Stomach (tissue), 9 donors: ENCODE results near the gene EPS8L2. TPM values are rescaled to one million over a fixed set of nuclear protein-coding genes. Genes with fewer than 3 reads are reported as not detected.

Experiments used
- DNase-seq, 2 donors: peaks; one replicate each; pipeline versions ENCODE4 v3.0.0 to v3.0.0-alpha.2; 2013 to 2019
- H3K27ac ChIP-seq, 5 donors: fragments of 200-600 bp in 4 of 5; sonication (generic) in 4 of 5; one replicate each; pipeline ENCODE4 v1.5.1; 2013 to 2019; ENCODE audit warnings: mild to moderate bottlenecking in 1 of 5, moderate library complexity in 1 of 5
- H3K27me3 ChIP-seq, 3 donors: fragments of 200-600 bp; sonication (generic); one replicate each; pipeline ENCODE4 v1.5.1; 2017 to 2019; ENCODE audit warnings: mixed run types in 1 of 3
- H3K36me3 ChIP-seq, 4 donors: fragments of 200-600 bp; sonication (generic); 1 replicate in 3 of 4; 2 replicates in 1 of 4; pipeline ENCODE4 v1.5.1; 2016 to 2019
- H3K4me1 ChIP-seq, 4 donors: fragments of 200-600 bp; sonication (generic); one replicate each; pipeline ENCODE4 v1.5.1; 2016 to 2019
- H3K4me3 ChIP-seq, 4 donors: fragments of 200-600 bp; sonication (generic) in 3 of 4; one replicate each; pipeline ENCODE4 v1.5.1; 2016 to 2019; ENCODE audit warnings: mild to moderate bottlenecking in 1 of 4
- H3K9me3 ChIP-seq, 4 donors: fragments of 200-600 bp; sonication (generic); one replicate each; pipeline ENCODE4 v1.5.1; 2016 to 2019
- CTCF ChIP-seq, 7 experiments: fragments of 450-650 bp in 4 of 7; fragments of 200-600 bp in 3 of 7; sonication (generic) in 3 of 7; IDR thresholded peaks; one replicate each; pipeline ENCODE4 v1.5.1; 2016 to 2019; ENCODE audit warnings: antibody characterized with exemption in 7 of 7, control low read depth in 2 of 7, mild to moderate bottlenecking in 1 of 7
- EP300 ChIP-seq: sonication (generic); formaldehyde crosslinking; IDR thresholded peaks from one replicate; pipeline ENCODE4 v1.6.1; 2017; ENCODE audit warnings: antibody characterized with exemption
- POLR2A ChIP-seq, 4 donors: fragments of 450-650 bp; IDR thresholded peaks; one replicate each; pipeline ENCODE4 v1.6.1; 2016; ENCODE audit warnings: antibody characterized with exemption in 4 of 4, control low read depth in 2 of 4, mild to moderate bottlenecking in 1 of 4, moderate library complexity in 1 of 4
- POLR2AphosphoS5 ChIP-seq, 3 donors: sonication (generic); formaldehyde crosslinking; IDR thresholded peaks; one replicate each; pipeline ENCODE4 v1.6.1; 2016; ENCODE audit warnings: antibody characterized with exemption in 3 of 3
- WGBS, 5 donors: extraction: QIAGEN DNeasy Blood & Tissue Kit in 3 of 5; methylation state at CpG; one replicate each; pipeline versions ENCODE4 v1.1.5 to v1.1.7; 2013 to 2018; 5-methylcytosine and 5-hydroxymethylcytosine counted together
- intact Hi-C: fragments of 100-400 bp; cut with DNase I; formaldehyde crosslinking; loops from one replicate; pipeline ENCODE4 v1.15.1; 2023; ENCODE audit warnings: low total_unique reads
- polyA plus RNA-seq, 3 donors: library from polyadenylated mRNA; stranded (reverse); fragments of 200-250 nt; gene quantifications; one replicate each; pipeline ENCODE4 v1.2.3, GENCODE V29; 2013
- total RNA-seq, 5 donors: library from RNA; depleted of rRNA; stranded (reverse); fragments of >200 nt; gene quantifications; one replicate each; pipeline versions ENCODE4 v1.1.0 to v1.2.3, GENCODE V29; 2014 to 2016
- donor health status: healthy with polysubstance abuse.
- donor health status: Bipolar disorder and iron deficiency.
- donor health status: healthy.

Gene EPS8L2
- total and polyA plus RNA-seq, 8 donors, result 45.0 to 617 (median 180) TPM

- TF ChIP-seq EP300, result no peak
- no peak for TF ChIP-seq POLR2AphosphoS5 (IDR thresholded peaks at IDR 0.05)
- no peak for TF ChIP-seq CTCF (IDR thresholded peaks at IDR 0.05)
- no peak for TF ChIP-seq POLR2A (IDR thresholded peaks at IDR 0.05)
- DNase-seq, result no peak
- Histone ChIP-seq H3K27ac (no peak overlapping the region), H3K36me3 (peaks cover 30 to 65% (median 55%) of the 10 kb centered on the region in 4 donors), H3K4me1 (peaks cover 30 to 58% (median 43%) of the 10 kb centered on the region in 4 donors), H3K27me3 (no peaks in the 10 kb centered on the region), H3K9me3 (no peaks in the 10 kb centered on the region), H3K4me3 (no peak overlapping the region)
- intact Hi-C loops, result no loop called here
- 89 to 94% (median 93%) methylated on average over 2 to 9 of the region's 9 CpGs for WGBS, 5 donors
Observed at GRCh38 chr11:773830-774229, 67.8 kb downstream of the EPS8L2 start.

GRCh38 chr11:774873-775592 lies 69.0 kb downstream of the EPS8L2 start:
- intact Hi-C loops, result no loop called here
- Histone ChIP-seq H3K27ac (peak overlapping the region in 1 of 5 donors; percentile 38), H3K27me3 (no peaks in the 10 kb centered on the region), H3K9me3 (no peaks in the 10 kb centered on the region), H3K36me3 (peaks cover 29 to 55% (median 45%) of the 10 kb centered on the region in 4 donors), H3K4me1 (peaks cover 30 to 69% (median 51%) of the 10 kb centered on the region in 4 donors), H3K4me3 (peak overlapping the region in 2 of 4 donors; percentile 96 to 97)
- 67 to 74% (median 71%) methylated on average over 15 to 20 of the region's 20 CpGs for WGBS, 5 donors
- TF ChIP-seq CTCF (IDR thresholded peaks at IDR 0.05) (no peak), POLR2AphosphoS5 (IDR thresholded peaks at IDR 0.05) (no peak)
- no peak for DNase-seq

GRCh38 chr11:776263-776560 lies 70.2 kb downstream of the EPS8L2 start:
- no peak for DNase-seq
- no peaks in the 10 kb centered on the region for H3K9me3 ChIP-seq
- peak overlapping the region in 3 of 5 donors; percentile 86 to 93 (median 89) for H3K27ac ChIP-seq
- peaks cover 17 to 51% (median 33%) of the 10 kb centered on the region in 4 donors for H3K36me3 ChIP-seq
- TF ChIP-seq EP300 (no peak), CTCF (IDR thresholded peaks at IDR 0.05) (no peak), POLR2A (IDR thresholded peaks at IDR 0.05) (no peak)
- peak overlapping the region; percentile 96 to 97 (median 97) for H3K4me3 ChIP-seq
- no peaks in the 10 kb centered on the region for H3K27me3 ChIP-seq
- intact Hi-C loops, result no loop called here
- WGBS, 5 donors, result 21 to 41% (median 29%) methylated on average over 11 of the region's 11 CpGs
- H3K4me1 ChIP-seq, result peaks cover 30 to 69% (median 54%) of the 10 kb centered on the region in 4 donors

GRCh38 chr11:776561-777287 lies 70.7 kb downstream of the EPS8L2 start:
- Histone ChIP-seq H3K4me3 (peak overlapping the region; percentile 96 to 97 (median 97)), H3K27ac (peak overlapping the region; percentile 81 to 93 (median 86)), H3K9me3 (no peaks in the 10 kb centered on the region), H3K4me1 (peaks cover 30 to 73% (median 54%) of the 10 kb centered on the region in 4 donors), H3K27me3 (no peaks in the 10 kb centered on the region), H3K36me3 (peaks cover 12 to 46% (median 28%) of the 10 kb centered on the region in 4 donors)
- TF ChIP-seq POLR2AphosphoS5 (IDR thresholded peaks at IDR 0.05) (no peak), EP300 (no peak)
- intact Hi-C loops, result no loop called here
- DNase-seq, result peak in 1 of 2 donors; percentile 68
- 0 to 7% (median 1%) methylated on average over 10 to 65 of the region's 65 CpGs for WGBS, 5 donors

Other genes starting within 250 kb of the EPS8L2 start
- 100 to 1,000 TPM in 4 of 5 donors, 10 to 100 TPM in 1; 61.3 to 260 (median 137) TPM for gene RNH1, start 199.0 kb upstream of the EPS8L2 start, total RNA-seq
- 100 to 1,000 TPM in 2 of 3 donors, 10 to 100 TPM in 1; 95.3 to 149 (median 106) TPM for gene RNH1, start 199.0 kb upstream of the EPS8L2 start, polyA plus RNA-seq
- 10 to 100 TPM; 14.2 to 87.5 (median 21.6) TPM for gene HRAS, start 170.7 kb upstream of the EPS8L2 start, total RNA-seq
- 100 to 1,000 TPM; 108 to 181 (median 131) TPM for gene HRAS, start 170.7 kb upstream of the EPS8L2 start, polyA plus RNA-seq
- gene LRRC56, start 168.7 kb upstream of the EPS8L2 start, total RNA-seq, result 1 to 10 TPM in 3 of 5 donors, under 1 TPM in 1, not detected in 1; 0.18 to 8.1 (median 3.3) TPM
- gene LRRC56, start 168.7 kb upstream of the EPS8L2 start, polyA plus RNA-seq, result 1 to 10 TPM; 2.1 to 2.9 (median 2.9) TPM
- 10 to 100 TPM in 3 of 5 donors, 1 to 10 TPM in 1, under 1 TPM in 1; 0.55 to 92.7 (median 12.8) TPM for gene LMNTD2, start 145.5 kb upstream of the EPS8L2 start, total RNA-seq
- gene LMNTD2, start 145.5 kb upstream of the EPS8L2 start, polyA plus RNA-seq, result 1 to 10 TPM; 6.3 to 9.2 (median 7.2) TPM
- gene RASSF7, start 145.3 kb upstream of the EPS8L2 start, total RNA-seq, result 100 to 1,000 TPM in 2 of 5 donors, 10 to 100 TPM in 3; 16.7 to 330 (median 86.6) TPM
- gene RASSF7, start 145.3 kb upstream of the EPS8L2 start, polyA plus RNA-seq, result 100 to 1,000 TPM in 2 of 3 donors, 10 to 100 TPM in 1; 73.0 to 121 (median 103) TPM
- gene PHRF1, start 129.8 kb upstream of the EPS8L2 start, total RNA-seq, result 10 to 100 TPM; 17.5 to 60.8 (median 29.9) TPM
- 10 to 100 TPM in 1 of 3 donors, 1 to 10 TPM in 2; 7.9 to 14.8 (median 9.4) TPM for gene PHRF1, start 129.8 kb upstream of the EPS8L2 start, polyA plus RNA-seq
- gene IRF7, start 90.3 kb upstream of the EPS8L2 start, total RNA-seq, result 10 to 100 TPM in 4 of 5 donors, 1 to 10 TPM in 1; 5.7 to 49.1 (median 22.5) TPM
- 10 to 100 TPM; 33.0 to 43.8 (median 40.8) TPM for gene IRF7, start 90.3 kb upstream of the EPS8L2 start, polyA plus RNA-seq
- gene CDHR5, start 81.3 kb upstream of the EPS8L2 start, total RNA-seq, result 10 to 100 TPM in 1 of 5 donors, 1 to 10 TPM in 4; 2.7 to 92.1 (median 5.5) TPM
- 1 to 10 TPM in 1 of 3 donors, under 1 TPM in 2; 0.38 to 2.2 (median 0.92) TPM for gene CDHR5, start 81.3 kb upstream of the EPS8L2 start, polyA plus RNA-seq
- gene SCT, start 79.0 kb upstream of the EPS8L2 start, total RNA-seq, result 1 to 10 TPM in 1 of 5 donors, not detected in 4; 3.1 TPM
- gene SCT, start 79.0 kb upstream of the EPS8L2 start, polyA plus RNA-seq, result under 1 TPM in 1 of 3 donors, not detected in 2; 0.95 TPM
- gene DRD4, start 69.0 kb upstream of the EPS8L2 start, total RNA-seq, result not detected
- gene DRD4, start 69.0 kb upstream of the EPS8L2 start, polyA plus RNA-seq, result 1 to 10 TPM in 1 of 3 donors, under 1 TPM in 2; 0.19 to 1.7 (median 0.50) TPM
- 100 to 1,000 TPM in 1 of 5 donors, 10 to 100 TPM in 4; 12.3 to 111 (median 29.4) TPM for gene DEAF1, start 11.0 kb upstream of the EPS8L2 start, total RNA-seq
- 10 to 100 TPM; 41.4 to 51.8 (median 45.1) TPM for gene DEAF1, start 11.0 kb upstream of the EPS8L2 start, polyA plus RNA-seq
- 10 to 100 TPM in 4 of 5 donors, 1 to 10 TPM in 1; 4.9 to 46.5 (median 21.5) TPM for gene TMEM80, start 10.4 kb upstream of the EPS8L2 start, total RNA-seq
- 10 to 100 TPM in 2 of 3 donors, 1 to 10 TPM in 1; 9.0 to 30.8 (median 18.1) TPM for gene TMEM80, start 10.4 kb upstream of the EPS8L2 start, polyA plus RNA-seq
- 100 to 1,000 TPM in 4 of 5 donors, 10 to 100 TPM in 1; 85.9 to 258 (median 175) TPM for gene TALDO1, start 41.2 kb downstream of the EPS8L2 start, total RNA-seq
- 100 to 1,000 TPM; 139 to 214 (median 208) TPM for gene TALDO1, start 41.2 kb downstream of the EPS8L2 start, polyA plus RNA-seq
- gene GATD1, start 71.3 kb downstream of the EPS8L2 start, total RNA-seq, result 10 to 100 TPM in 4 of 5 donors, 1 to 10 TPM in 1; 9.9 to 68.1 (median 13.4) TPM
- 10 to 100 TPM; 21.0 to 63.2 (median 24.7) TPM for gene GATD1, start 71.3 kb downstream of the EPS8L2 start, polyA plus RNA-seq
- gene CEND1, start 83.9 kb downstream of the EPS8L2 start, total RNA-seq, result not detected
- under 1 TPM in 1 of 3 donors, not detected in 2; 0.23 TPM for gene CEND1, start 83.9 kb downstream of the EPS8L2 start, polyA plus RNA-seq
- 1 to 10 TPM in 4 of 5 donors, not detected in 1; 5.5 to 9.8 (median 7.4) TPM for gene SLC25A22, start 92.0 kb downstream of the EPS8L2 start, total RNA-seq
- gene SLC25A22, start 92.0 kb downstream of the EPS8L2 start, polyA plus RNA-seq, result 10 to 100 TPM; 10.1 to 11.9 (median 11.8) TPM
- 100 to 1,000 TPM in 1 of 5 donors, 10 to 100 TPM in 3, 1 to 10 TPM in 1; 5.9 to 503 (median 57.1) TPM for gene PIDD1, start 99.0 kb downstream of the EPS8L2 start, total RNA-seq
- 10 to 100 TPM; 20.5 to 25.6 (median 25.5) TPM for gene PIDD1, start 99.0 kb downstream of the EPS8L2 start, polyA plus RNA-seq
- gene RPLP2, start 103.7 kb downstream of the EPS8L2 start, total RNA-seq, result 1,000 to 10,000 TPM in 1 of 5 donors, 100 to 1,000 TPM in 4; 360 to 5,956 (median 454) TPM
- gene RPLP2, start 103.7 kb downstream of the EPS8L2 start, polyA plus RNA-seq, result 1,000 to 10,000 TPM; 1,397 to 2,170 (median 1,669) TPM
- gene PNPLA2, start 112.7 kb downstream of the EPS8L2 start, total RNA-seq, result 100 to 1,000 TPM in 3 of 5 donors, 10 to 100 TPM in 2; 33.4 to 385 (median 139) TPM
- gene PNPLA2, start 112.7 kb downstream of the EPS8L2 start, polyA plus RNA-seq, result 10 to 100 TPM; 41.7 to 85.1 (median 77.8) TPM
- gene CRACR2B, start 121.7 kb downstream of the EPS8L2 start, total RNA-seq, result 100 to 1,000 TPM in 4 of 5 donors, 10 to 100 TPM in 1; 12.7 to 556 (median 165) TPM
- 100 to 1,000 TPM; 105 to 133 (median 119) TPM for gene CRACR2B, start 121.7 kb downstream of the EPS8L2 start, polyA plus RNA-seq
- gene CD151, start 126.7 kb downstream of the EPS8L2 start, total RNA-seq, result 100 to 1,000 TPM; 103 to 293 (median 157) TPM
- gene CD151, start 126.7 kb downstream of the EPS8L2 start, polyA plus RNA-seq, result 100 to 1,000 TPM in 2 of 3 donors, 10 to 100 TPM in 1; 66.7 to 262 (median 206) TPM
- 100 to 1,000 TPM in 1 of 5 donors, 10 to 100 TPM in 4; 13.8 to 407 (median 63.4) TPM for gene POLR2L, start 136.3 kb downstream of the EPS8L2 start, total RNA-seq
- gene POLR2L, start 136.3 kb downstream of the EPS8L2 start, polyA plus RNA-seq, result 100 to 1,000 TPM; 130 to 160 (median 152) TPM
- 100 to 1,000 TPM in 1 of 5 donors, 10 to 100 TPM in 4; 20.5 to 116 (median 29.7) TPM for gene TSPAN4, start 136.6 kb downstream of the EPS8L2 start, total RNA-seq
- 10 to 100 TPM; 10.5 to 29.8 (median 26.4) TPM for gene TSPAN4, start 136.6 kb downstream of the EPS8L2 start, polyA plus RNA-seq
- 100 to 1,000 TPM in 1 of 5 donors, 10 to 100 TPM in 4; 35.4 to 121 (median 78.6) TPM for gene CHID1, start 204.6 kb downstream of the EPS8L2 start, total RNA-seq
- gene CHID1, start 204.6 kb downstream of the EPS8L2 start, polyA plus RNA-seq, result 10 to 100 TPM; 40.9 to 46.4 (median 42.3) TPM
- gene AP2A2, start 219.6 kb downstream of the EPS8L2 start, total RNA-seq, result 100 to 1,000 TPM in 2 of 5 donors, 10 to 100 TPM in 3; 30.3 to 350 (median 64.5) TPM
- 10 to 100 TPM; 15.0 to 19.1 (median 18.1) TPM for gene AP2A2, start 219.6 kb downstream of the EPS8L2 start, polyA plus RNA-seq